ENCODE results near the gene ACTBL2. TPM values are rescaled to one million over a fixed set of nuclear protein-coding genes. Genes with fewer than 3 reads are reported as not detected.

The ACTBL2 gene
- total and polyA plus RNA-seq, 10 donors = not detected

GRCh38 chr5:57436586-57436985, 46.0 kb downstream of the ACTBL2 start:
- peaks cover 0 to 4% (median 0%) of the 10 kb centered on the region in 7 donors for H3K27me3 ChIP-seq (replicated peaks in 1 of 7)
- 77 to 97% (median 80%) methylated on average over 1 of the region's 1 CpG for WGBS, 5 donors
- H3K36me3 ChIP-seq = no peaks in the 10 kb centered on the region
- H3K4me1 ChIP-seq = peaks cover 0 to 8% (median 0%) of the 10 kb centered on the region in 6 donors
- H3K4me3 ChIP-seq = no peak overlapping the region
- no peak for DNase-seq
- H3K9me3 ChIP-seq = no peaks in the 10 kb centered on the region
- intact Hi-C loops (cut with DNase I; ENCODE audit: low total_unique reads) = no loop called here
- no peak overlapping the region for H3K27ac ChIP-seq
- TF ChIP-seq CTCF (IDR thresholded peaks at IDR 0.05 in 8 of 11, conservative IDR thresholded peaks at IDR 0.05 in 3 of 11) (no peak), POLR2A (IDR thresholded peaks at IDR 0.05) (no peak), POLR2AphosphoS5 (IDR thresholded peaks at IDR 0.05) (no peak)

GRCh38 chr5:57435701-57436134, 46.9 kb downstream of the ACTBL2 start:
- Histone ChIP-seq H3K4me1 (peaks cover 0 to 8% (median 0%) of the 10 kb centered on the region in 6 donors), H3K4me3 (no peak overlapping the region), H3K27ac (no peak overlapping the region), H3K27me3 (replicated peaks in 1 of 7) (peaks cover 0 to under 1% (median 0%) of the 10 kb centered on the region in 7 donors), H3K9me3 (peaks cover 0 to 2% (median 0%) of the 10 kb centered on the region in 8 donors), H3K36me3 (no peaks in the 10 kb centered on the region)
- intact Hi-C loops (cut with DNase I; ENCODE audit: low total_unique reads) = no loop called here
- no peak for DNase-seq
- TF ChIP-seq POLR2AphosphoS5 (IDR thresholded peaks at IDR 0.05) = no peak
- TF ChIP-seq POLR2A (IDR thresholded peaks at IDR 0.05) = no peak
- no peak for TF ChIP-seq CTCF (IDR thresholded peaks at IDR 0.05 in 8 of 11, conservative IDR thresholded peaks at IDR 0.05 in 3 of 11)
- 57 to 82% (median 73%) methylated on average over 2 of the region's 2 CpGs for WGBS, 5 donors

GRCh38 chr5:57434683-57435082, 47.9 kb downstream of the ACTBL2 start:
- WGBS, 5 donors = 67 to 85% (median 80%) methylated on average over 3 of the region's 3 CpGs
- Histone ChIP-seq H3K27me3 (replicated peaks in 1 of 7) (no peaks in the 10 kb centered on the region), H3K4me3 (no peak overlapping the region), H3K36me3 (no peaks in the 10 kb centered on the region), H3K4me1 (peaks cover 0 to 8% (median 0%) of the 10 kb centered on the region in 6 donors), H3K9me3 (peaks cover 0 to 2% (median 0%) of the 10 kb centered on the region in 8 donors), H3K27ac (no peak overlapping the region)
- no peak for DNase-seq
- TF ChIP-seq POLR2AphosphoS5 (IDR thresholded peaks at IDR 0.05) = no peak
- TF ChIP-seq POLR2A (IDR thresholded peaks at IDR 0.05) = no peak
- no peak for TF ChIP-seq CTCF (IDR thresholded peaks at IDR 0.05 in 8 of 11, conservative IDR thresholded peaks at IDR 0.05 in 3 of 11)
- intact Hi-C loops (cut with DNase I; ENCODE audit: low total_unique reads) = no loop called here

DNA sequence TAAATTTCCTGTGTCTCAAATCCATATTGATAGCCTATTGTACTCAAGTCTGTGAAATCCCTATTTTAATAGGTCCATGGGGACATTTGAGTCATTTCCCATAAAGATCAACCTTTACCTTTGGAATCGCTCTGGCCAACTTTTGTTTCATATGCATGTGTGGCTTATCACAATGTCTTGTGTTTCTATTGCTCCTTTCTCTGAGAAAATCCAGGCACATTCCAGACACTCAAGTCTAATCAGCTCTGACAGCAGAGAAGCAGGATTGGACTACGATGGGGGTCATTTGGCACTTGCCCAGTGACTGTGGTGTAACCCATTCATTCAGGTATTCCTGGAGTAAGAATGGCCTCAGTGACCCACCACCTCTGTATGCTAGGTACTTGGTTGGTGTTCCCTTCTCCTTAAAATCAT, 48.4 kb downstream of the ACTBL2 start:
- H3K9me3 ChIP-seq = peaks cover 0 to 2% (median 0%) of the 10 kb centered on the region in 8 donors
- DNase-seq = no peak
- peaks cover 0 to 8% (median 0%) of the 10 kb centered on the region in 6 donors for H3K4me1 ChIP-seq
- 71 to 80% (median 78%) methylated on average over 2 of the region's 2 CpGs for WGBS, 5 donors
- no peak overlapping the region for H3K4me3 ChIP-seq
- H3K36me3 ChIP-seq = no peaks in the 10 kb centered on the region
- H3K27ac ChIP-seq = no peak overlapping the region
- TF ChIP-seq POLR2A (IDR thresholded peaks at IDR 0.05) (no peak), CTCF (IDR thresholded peaks at IDR 0.05 in 8 of 11, conservative IDR thresholded peaks at IDR 0.05 in 3 of 11) (no peak), POLR2AphosphoS5 (IDR thresholded peaks at IDR 0.05) (no peak)
- H3K27me3 ChIP-seq (replicated peaks in 1 of 7) = no peaks in the 10 kb centered on the region
- intact Hi-C loops (cut with DNase I; ENCODE audit: low total_unique reads) = no loop called here
